Psoas muscle (tissue), 8 donors: Measurements from ENCODE around the gene GFAP. TPM values are rescaled to one million over a fixed set of nuclear protein-coding genes. Genes with fewer than 3 reads are reported as not detected.

Experiments
- ATAC-seq, 4 donors: fragments of 200-7000 bp; cut with Tn5 transposase; one replicate each; pipeline ENCODE4 v1.9.1; 2020; ENCODE audit warnings: moderate library complexity in 3 of 4, mild to moderate bottlenecking in 2 of 4
- DNase-seq, 2 donors: peaks; one replicate each; pipeline ENCODE4 v3.0.0-alpha.2; 2020
- H3K27ac ChIP-seq: fragments of 200-600 bp; one replicate; pipeline ENCODE4 v1.8.0; 2022
- H3K27me3 ChIP-seq, 3 donors: fragments of 200-600 bp in 1 of 3; one replicate each; pipeline versions ENCODE4 v1.6.1 to v1.8.0; 2013 to 2022; ENCODE audit warnings: low read length in 2 of 3, mild to moderate bottlenecking in 2 of 3, moderate library complexity in 1 of 3; ENCODE audit not compliant: insufficient read depth in 3 of 3
- H3K36me3 ChIP-seq, 2 donors: fragments of 200-600 bp in 1 of 2; one replicate each; pipeline versions ENCODE4 v1.6.1 to v1.8.0; 2013 to 2022; ENCODE audit warnings: low read depth in 1 of 2, mild to moderate bottlenecking in 1 of 2, moderate library complexity in 1 of 2; ENCODE audit not compliant: insufficient read depth in 1 of 2
- H3K4me1 ChIP-seq: fragments of 200-600 bp; one replicate; pipeline ENCODE4 v1.8.0; 2022
- H3K4me3 ChIP-seq: fragments of 200-600 bp; one replicate; pipeline ENCODE4 v1.8.0; 2022; ENCODE audit warnings: mild to moderate bottlenecking
- H3K9me3 ChIP-seq: fragments of 200-600 bp; one replicate; pipeline ENCODE4 v1.8.0; 2022
- CTCF ChIP-seq: fragments of 200-600 bp; IDR thresholded peaks from one replicate; pipeline ENCODE4 v1.8.0; 2022; ENCODE audit warnings: antibody characterized with exemption
- WGBS, 3 donors: extraction: QIAGEN DNeasy Blood & Tissue Kit; methylation state at CpG; one replicate each; pipeline versions ENCODE4 v1.1.6 to v1.1.7; 2013; 5-methylcytosine and 5-hydroxymethylcytosine counted together
- intact Hi-C, 2 donors: fragments of 100-400 bp; cut with DNase I; formaldehyde crosslinking; loops; one replicate each; pipeline versions ENCODE4 v1.11.0 to v1.14.2; 2022
- polyA plus RNA-seq, 3 donors: library from polyadenylated mRNA; stranded (reverse); fragments of 200-250 nt; gene quantifications; one replicate each; pipeline ENCODE4 v1.2.3, GENCODE V29; 2013
- total RNA-seq, 4 donors: library from RNA; stranded (reverse); fragmentation: NEBNext Ultra II Directional in 2 of 4; extraction: Animal tissue kit (Norgen Biotek cat#: 25700) in 2 of 4; gene quantifications; one replicate each; pipeline versions ENCODE4 v1.2.1 to v1.2.4, GENCODE V29; 2021 to 2023
- donor health status: healthy with polysubstance abuse.
- donor health status: DM: no; HTN: no; CAD: no; lungs with moderate emphysema.
- donor health status: Bipolar disorder and iron deficiency.
- donor health status: healthy.
- donor health status: DM: yes; HTN: yes; CAD: no.
- donor health status: DM: no; HTN: no; CAD: no.
- donor health status: DM: no; HTN: no; CAD: no.
- donor health status: DM: yes; HTN: yes; CAD: no.

GFAP gene
- total and polyA plus RNA-seq, 7 donors, result 0.11 to 0.54 (median 0.43) TPM; not detected in 3

GRCh38 chr17:44875761-44876160, 39.5 kb downstream of the GFAP start:
- H3K9me3 ChIP-seq, result no peaks in the 10 kb centered on the region
- no peak overlapping the region for H3K4me3 ChIP-seq
- WGBS, 3 donors, result 88 to 90% (median 89%) methylated on average over 6 of the region's 6 CpGs
- peaks cover 20% of the 10 kb centered on the region for H3K4me1 ChIP-seq
- no peaks in the 10 kb centered on the region for H3K27me3 ChIP-seq
- no peak for DNase-seq
- no peak for ATAC-seq
- no peak for TF ChIP-seq CTCF
- peaks cover 7 to 93% of the 10 kb centered on the region in 2 donors for H3K36me3 ChIP-seq
- intact Hi-C loops, result no loop called here
- H3K27ac ChIP-seq, result no peak overlapping the region

- DNase-seq, result peak; percentile 62 to 87
- peak overlapping the region; percentile 69 for H3K27ac ChIP-seq
- no peak for TF ChIP-seq CTCF
Observed at GRCh38 chr17:44872131-44872768, 43.0 kb downstream of the GFAP start.

GRCh38 chr17:44871556-44871955, 43.7 kb downstream of the GFAP start:
- no peaks in the 10 kb centered on the region for H3K9me3 ChIP-seq
- TF ChIP-seq CTCF, result no peak
- no peak for ATAC-seq
- peaks cover 20% of the 10 kb centered on the region for H3K4me1 ChIP-seq
- H3K27ac ChIP-seq, result peak overlapping the region; percentile 69
- intact Hi-C loops, result no loop called here
- 90 to 96% (median 94%) methylated on average over 12 of the region's 12 CpGs for WGBS, 3 donors
- H3K27me3 ChIP-seq, result no peaks in the 10 kb centered on the region
- H3K36me3 ChIP-seq, result peaks cover 12 to 95% of the 10 kb centered on the region in 2 donors
- no peak for DNase-seq
- H3K4me3 ChIP-seq, result no peak overlapping the region

More at GRCh38 chr17:44872131-44872768, 43.0 kb downstream of the GFAP start:
- Histone ChIP-seq H3K9me3 (no peaks in the 10 kb centered on the region), H3K36me3 (peaks cover 14 to 93% of the 10 kb centered on the region in 2 donors), H3K27me3 (no peaks in the 10 kb centered on the region), H3K4me1 (peaks cover 20% of the 10 kb centered on the region), H3K4me3 (no peak overlapping the region)
- ATAC-seq, result peak; percentile 94 to 97 (median 97)
- 30 to 53% (median 31%) methylated on average over 9 of the region's 9 CpGs for WGBS, 3 donors
- intact Hi-C loops, result no loop called here

GRCh38 chr17:44867841-44868240, 47.5 kb downstream of the GFAP start:
- Histone ChIP-seq H3K36me3 (peaks cover 19 to 95% of the 10 kb centered on the region in 2 donors), H3K27ac (no peak overlapping the region), H3K27me3 (no peaks in the 10 kb centered on the region), H3K4me1 (peaks cover 13% of the 10 kb centered on the region), H3K4me3 (no peak overlapping the region), H3K9me3 (no peaks in the 10 kb centered on the region)
- no peak for ATAC-seq
- intact Hi-C loops, result no loop called here
- WGBS, 3 donors, result 83 to 96% (median 87%) methylated on average over 3 of the region's 3 CpGs
- TF ChIP-seq CTCF, result no peak
- DNase-seq, result no peak

GRCh38 chr17:44865931-44866330, 49.4 kb downstream of the GFAP start:
- ATAC-seq (no peak), DNase-seq (no peak)
- H3K4me1 ChIP-seq, result no peaks in the 10 kb centered on the region
- H3K27ac ChIP-seq, result no peak overlapping the region
- no peak overlapping the region for H3K4me3 ChIP-seq
- intact Hi-C loops, result loop anchor here (1.0 to 2.0 kb wide), 2 partner anchors 91 kb away; no protein-coding TSS in a partner anchor
- peaks cover 22 to 96% of the 10 kb centered on the region in 2 donors for H3K36me3 ChIP-seq
- no peak for TF ChIP-seq CTCF
- WGBS, 3 donors, result 78 to 87% (median 83%) methylated on average over 6 of the region's 6 CpGs
- H3K9me3 ChIP-seq, result no peaks in the 10 kb centered on the region
- no peaks in the 10 kb centered on the region for H3K27me3 ChIP-seq
